HEK293 (cell line): ENCODE data around the gene NT5DC2.

ENCODE experiments used
- CTCF ChIA-PET: fragments of 350-600 bp; formaldehyde crosslinking; extraction: SDS; loops from one replicate; lab custom pipeline; 2021; ENCODE audit warnings: antibody characterized with exemption; lab: Yijun Ruan, JAX
- POLR2A ChIA-PET: fragments of 300-600 bp; formaldehyde crosslinking; extraction: SDS; loops from one replicate; lab custom pipeline; 2020; ENCODE audit warnings: antibody characterized with exemption, inconsistent platforms; lab: Yijun Ruan, JAX
- H3K27ac ChIP-seq: fragments of 200-500 bp; sonication (Bioruptor generic); 2 replicates; pipeline ENCODE4 v1.5.1; 2014; ENCODE audit warnings: low read depth, low read length, control low read depth, inconsistent platforms; ENCODE audit errors: extremely low read depth
- H3K36me3 ChIP-seq, 2 experiments: fragments of 200-500 bp in 1 of 2; sonication (Bioruptor generic) in 1 of 2; 1 replicate in 1 of 2; 2 replicates in 1 of 2; pipeline ENCODE4 v1.5.1; 2014 to 2017; ENCODE audit warnings: inconsistent platforms in 2 of 2, low read length in 2 of 2; ENCODE audit not compliant: control insufficient read depth in 2 of 2, insufficient read depth in 1 of 2
- H3K4me1 ChIP-seq: fragments of 200-500 bp; sonication (Bioruptor generic); 2 replicates; pipeline ENCODE4 v1.5.1; 2014; ENCODE audit warnings: mild to moderate bottlenecking, low read length, inconsistent platforms; ENCODE audit not compliant: control insufficient read depth, insufficient read depth
- H3K4me3 ChIP-seq: 2 replicates; pipeline ENCODE4 v1.5.1; 2011; ENCODE audit warnings: low read depth, mild to moderate bottlenecking, control low read depth, low read length, moderate library complexity
- H3K9me3 ChIP-seq: fragments of 200-500 bp; sonication (Bioruptor generic); 2 replicates; pipeline ENCODE4 v1.5.1; 2014; ENCODE audit warnings: low read depth, low read length, inconsistent platforms; ENCODE audit not compliant: control insufficient read depth, insufficient read depth
- ATF2 ChIP-seq: fragments of 450-650 bp; formaldehyde crosslinking; IDR thresholded peaks from 2 replicates; pipeline ENCODE4 v1.5.1; 2016; ENCODE audit warnings: missing biosample characterization, missing genetic modification characterization, low read depth
- BCL11A ChIP-seq: fragments of 450-650 bp; formaldehyde crosslinking; IDR thresholded peaks from 2 replicates; pipeline ENCODE4 v1.5.1; 2016; ENCODE audit warnings: low read depth, missing biosample characterization, missing genetic modification characterization
- HIC1 ChIP-seq: fragments of 450-650 bp; formaldehyde crosslinking; IDR thresholded peaks from 2 replicates; pipeline ENCODE4 v1.5.1; 2016; ENCODE audit warnings: missing biosample characterization, missing genetic modification characterization
- PRDM2 ChIP-seq: fragments of 450-650 bp; formaldehyde crosslinking; IDR thresholded peaks from 2 replicates; pipeline ENCODE4 v1.5.1; 2016; ENCODE audit warnings: missing biosample characterization, missing genetic modification characterization, borderline replicate concordance
- SCRT1 ChIP-seq: fragments of 450-650 bp; formaldehyde crosslinking; IDR thresholded peaks from 2 replicates; pipeline ENCODE4 v1.5.1; 2016; ENCODE audit warnings: missing biosample characterization, missing genetic modification characterization, borderline replicate concordance
- SP2 ChIP-seq: fragments of 450-650 bp; formaldehyde crosslinking; IDR thresholded peaks from 2 replicates; pipeline ENCODE4 v1.5.1; 2016; ENCODE audit warnings: missing biosample characterization, missing genetic modification characterization
- ZBTB1 ChIP-seq: fragments of 450-650 bp; formaldehyde crosslinking; IDR thresholded peaks from 2 replicates; pipeline ENCODE4 v1.5.1; 2016; ENCODE audit warnings: missing biosample characterization, missing genetic modification characterization
- ZFHX2 ChIP-seq: fragments of 450-650 bp; formaldehyde crosslinking; conservative IDR thresholded peaks from 2 replicates; pipeline ENCODE4 v1.5.1; 2016; ENCODE audit warnings: missing biosample characterization, missing genetic modification characterization
- ZNF202 ChIP-seq: fragments of 450-650 bp; formaldehyde crosslinking; IDR thresholded peaks from 2 replicates; pipeline ENCODE4 v1.5.1; 2016; ENCODE audit warnings: missing biosample characterization, missing genetic modification characterization, borderline replicate concordance
- ZNF214 ChIP-seq: fragments of 450-650 bp; formaldehyde crosslinking; IDR thresholded peaks from 2 replicates; pipeline ENCODE4 v1.5.1; 2017; ENCODE audit warnings: missing biosample characterization, mild to moderate bottlenecking, missing genetic modification characterization, borderline replicate concordance
- ZNF366 ChIP-seq: fragments of 450-650 bp; formaldehyde crosslinking; conservative IDR thresholded peaks from 2 replicates; pipeline ENCODE4 v1.5.1; 2016; ENCODE audit warnings: missing biosample characterization, missing genetic modification characterization
- ZNF473 ChIP-seq: fragments of 450-650 bp; formaldehyde crosslinking; IDR thresholded peaks from 2 replicates; pipeline ENCODE4 v1.5.1; 2017; ENCODE audit warnings: missing biosample characterization, missing genetic modification characterization
- ZNF513 ChIP-seq: fragments of 450-650 bp; IDR thresholded peaks from 2 replicates; pipeline ENCODE4 v1.5.1; 2018; ENCODE audit warnings: missing biosample characterization, missing genetic modification characterization
- ZNF600 ChIP-seq: fragments of 450-650 bp; formaldehyde crosslinking; IDR thresholded peaks from 2 replicates; pipeline ENCODE4 v1.5.1; 2016; ENCODE audit warnings: missing biosample characterization, missing genetic modification characterization
- ZNF623 ChIP-seq: fragments of 450-650 bp; formaldehyde crosslinking; IDR thresholded peaks from 2 replicates; pipeline ENCODE4 v1.5.1; 2016; ENCODE audit warnings: missing biosample characterization, missing genetic modification characterization
- ZNF664 ChIP-seq: fragments of 450-650 bp; formaldehyde crosslinking; IDR thresholded peaks from 2 replicates; pipeline ENCODE4 v1.5.1; 2016; ENCODE audit warnings: missing biosample characterization, missing genetic modification characterization

NT5DC2 gene

GRCh38 chr3:52488746-52489145 lies 44.9 kb downstream of the NT5DC2 start:
- H3K36me3 ChIP-seq = peaks cover 4 to 87% of the 10 kb centered on the region in 2 experiments; a peak in 1 of 3 replicates
- no peak for TF ChIP-seq ZNF623 (tag by site-specific recombination)
- no peak for TF ChIP-seq ZBTB1
- no peak for TF ChIP-seq ZNF473 (tag by site-specific recombination)
- TF ChIP-seq BCL11A = no peak
- no peak for TF ChIP-seq ZNF214
- no peak for TF ChIP-seq ATF2
- TF ChIP-seq PRDM2 (tag by site-specific recombination) = no peak
- ChIA-PET POLR2A (interaction anchor here (1.1 kb wide), 1 partner anchor 9 kb away, joined by 3 read pairs; no protein-coding TSS in a partner anchor), CTCF (no interaction called here)
- H3K27ac ChIP-seq = no peak overlapping the region
- no peaks in the 10 kb centered on the region for H3K4me1 ChIP-seq
- no peak overlapping the region for H3K4me3 ChIP-seq
- H3K9me3 ChIP-seq = no peaks in the 10 kb centered on the region

GRCh38 chr3:52487788-52488691 lies 45.6 kb downstream of the NT5DC2 start:
- Histone ChIP-seq H3K9me3 (no peaks in the 10 kb centered on the region), H3K27ac (no peak overlapping the region), H3K4me1 (no peaks in the 10 kb centered on the region), H3K4me3 (no peak overlapping the region), H3K36me3 (peaks cover 4 to 93% of the 10 kb centered on the region in 2 experiments; a peak in 1 of 3 replicates)
- POLR2A ChIA-PET = interaction anchor here (1.1 kb wide), 1 partner anchor 8 kb away, joined by 3 read pairs; no protein-coding TSS in a partner anchor
- TF ChIP-seq SP2 (tag by site-specific recombination) (no peak), ZFHX2 (tag by site-specific recombination) (no peak)
- CTCF ChIA-PET = no interaction called here

- no peak overlapping the region for H3K4me3 ChIP-seq
- H3K27ac ChIP-seq = no peak overlapping the region
- CTCF ChIA-PET = no interaction called here
- no peaks in the 10 kb centered on the region for H3K4me1 ChIP-seq
- peaks cover 4 to 93% of the 10 kb centered on the region in 2 experiments; a peak in 1 of 3 replicates for H3K36me3 ChIP-seq
- POLR2A ChIA-PET = no interaction called here
- no peaks in the 10 kb centered on the region for H3K9me3 ChIP-seq
- peak; percentile 95 for TF ChIP-seq ZNF513
- no peak for TF ChIP-seq HIC1
- TF ChIP-seq SCRT1 (tag by site-specific recombination) = no peak
- TF ChIP-seq ZNF366 (tag by site-specific recombination) = no peak
- TF ChIP-seq ZNF600 (tag by site-specific recombination) = no peak
- no peak for TF ChIP-seq ZNF664 (tag by site-specific recombination)
- TF ChIP-seq ZNF202 (tag by site-specific recombination) = no peak
- TF ChIP-seq SP2 (tag by site-specific recombination) = no peak
Measured at GRCh38 chr3:52487050-52487787, 46.4 kb downstream of the NT5DC2 start.
